ENCODE measurements around the gene PLXNB3.

Gene PLXNB3

GRCh38 chrX:153773741-153774575, 9.9 kb downstream of the PLXNB3 start:
- no peak for DNase-seq (ENCODE audit: low read depth)

GRCh38 chrX:153774576-153775292, 10.7 kb downstream of the PLXNB3 start:
- no peak for DNase-seq (ENCODE audit: low read depth)

- no peak for DNase-seq (ENCODE audit: low read depth)
Measured at GRCh38 chrX:153775293-153776119, 11.5 kb downstream of the PLXNB3 start.

- no peak for DNase-seq (ENCODE audit: low read depth)
Measured at GRCh38 chrX:153776120-153776599, 12.1 kb downstream of the PLXNB3 start.

- no peak for DNase-seq (ENCODE audit: low read depth)
Measured at GRCh38 chrX:153776611-153777045, 12.6 kb downstream of the PLXNB3 start.

- no peak for DNase-seq (ENCODE audit: low read depth)
Measured at GRCh38 chrX:153777261-153778090, 13.4 kb downstream of the PLXNB3 start.

- no peak for DNase-seq (ENCODE audit: low read depth)
Measured at GRCh38 chrX:153778181-153778580, 14.1 kb downstream of the PLXNB3 start.

- DNase-seq (ENCODE audit: low read depth), result no peak
Measured at GRCh38 chrX:153778684-153779101, 14.6 kb downstream of the PLXNB3 start.

- no peak for DNase-seq (ENCODE audit: low read depth)
Measured at GRCh38 chrX:153779891-153780677, 16.0 kb downstream of the PLXNB3 start.

GRCh38 chrX:153780678-153781427, 16.8 kb downstream of the PLXNB3 start, which contains the start of gene SRPK3:
Gene SRPK3 (plus strand): TSS chrX:153781041. CDS start chrX:153781087, 46 bp downstream.
- DNase-seq (ENCODE audit: low read depth), result no peak

GRCh38 chrX:153781428-153782047, 17.5 kb downstream of the PLXNB3 start:
- no peak for DNase-seq (ENCODE audit: low read depth)

- DNase-seq (ENCODE audit: low read depth), result no peak
Measured at GRCh38 chrX:153782313-153782712, 18.3 kb downstream of the PLXNB3 start.

- DNase-seq (ENCODE audit: low read depth), result no peak
Measured at GRCh38 chrX:153782871-153783270, 18.8 kb downstream of the PLXNB3 start.

GRCh38 chrX:153783378-153784013, 19.4 kb downstream of the PLXNB3 start:
- no peak for DNase-seq (ENCODE audit: low read depth)

GRCh38 chrX:153784325-153784967, 20.4 kb downstream of the PLXNB3 start:
- DNase-seq (ENCODE audit: low read depth), result no peak

- no peak for DNase-seq (ENCODE audit: low read depth)
Measured at GRCh38 chrX:153786669-153787068, 22.6 kb downstream of the PLXNB3 start.

GRCh38 chrX:153789654-153790053, 25.6 kb downstream of the PLXNB3 start:
- no peak for DNase-seq (ENCODE audit: low read depth)
